Fibroblast of gingiva (primary cell): ENCODE results near the gene MRPS35.

ENCODE experiments used
- DNase-seq: peaks from one replicate; pipeline ENCODE4 v3.0.0-alpha.2; 2011; ENCODE audit warnings: low read depth

MRPS35 gene

GRCh38 chr12:27772328-27773049, 61.9 kb downstream of the MRPS35 start:
- no peak for DNase-seq

GRCh38 chr12:27777141-27777540, 66.5 kb downstream of the MRPS35 start:
- DNase-seq: no peak

DNA sequence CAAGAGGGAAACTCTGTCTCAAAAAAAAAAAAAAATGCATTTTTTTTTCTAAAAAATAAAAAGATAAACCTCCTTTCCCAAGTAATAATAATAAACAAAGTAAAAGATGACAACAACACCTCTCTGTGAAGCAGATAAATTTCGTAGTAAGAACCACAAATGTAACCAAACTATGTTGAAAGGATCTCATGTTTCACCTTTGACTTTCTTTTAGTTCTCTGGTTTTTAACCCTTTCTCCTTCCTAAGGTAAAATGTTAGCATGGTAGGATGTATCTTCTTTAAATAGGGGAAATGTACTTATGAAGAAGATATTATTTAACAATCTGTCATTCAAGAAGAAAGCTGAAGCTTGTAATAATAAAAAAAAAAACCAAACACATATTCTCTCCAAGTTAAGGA, 67.6 kb downstream of the MRPS35 start:
- DNase-seq: no peak

DNA sequence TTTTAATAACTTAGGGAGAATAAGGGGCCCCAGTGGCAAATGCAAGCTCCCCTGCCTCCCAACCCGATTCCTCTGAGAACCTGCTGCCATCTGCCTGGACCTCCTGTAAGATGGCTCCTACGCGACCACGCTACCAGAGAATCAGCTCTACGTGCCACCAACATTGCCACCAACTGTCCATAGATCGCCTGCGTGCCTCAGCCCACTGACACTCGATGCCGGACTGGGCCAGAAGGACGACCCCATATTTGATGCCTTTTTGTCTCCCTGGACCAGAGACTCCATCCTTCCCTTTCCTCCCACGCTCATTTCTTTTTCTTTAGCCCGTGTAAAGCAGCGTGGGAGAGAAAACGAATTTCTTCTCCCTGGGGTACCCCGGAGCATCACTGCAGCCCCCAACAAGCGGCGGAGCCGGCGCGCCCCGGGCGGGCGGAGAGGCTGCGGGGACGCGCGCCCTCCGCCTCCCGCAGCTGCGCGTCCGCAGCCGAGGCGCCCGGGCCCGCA, 68.8 kb downstream of the MRPS35 start:
- peak; percentile 12 for DNase-seq

GRCh38 chr12:27779920-27780611, 69.4 kb downstream of the MRPS35 start, which contains the start of the genes KLHL42 and MANSC4:
KLHL42 (plus strand) TSS chr12:27780233; CDS start chr12:27780331, 98 bp downstream.
MANSC4 (minus strand) TSS chr12:27780236; CDS start chr12:27771276, 8,960 bp downstream.
- DNase-seq: peak; percentile 74

GRCh38 chr12:27780612-27781408, 70.2 kb downstream of the MRPS35 start:
- peak; percentile 70 for DNase-seq

DNA sequence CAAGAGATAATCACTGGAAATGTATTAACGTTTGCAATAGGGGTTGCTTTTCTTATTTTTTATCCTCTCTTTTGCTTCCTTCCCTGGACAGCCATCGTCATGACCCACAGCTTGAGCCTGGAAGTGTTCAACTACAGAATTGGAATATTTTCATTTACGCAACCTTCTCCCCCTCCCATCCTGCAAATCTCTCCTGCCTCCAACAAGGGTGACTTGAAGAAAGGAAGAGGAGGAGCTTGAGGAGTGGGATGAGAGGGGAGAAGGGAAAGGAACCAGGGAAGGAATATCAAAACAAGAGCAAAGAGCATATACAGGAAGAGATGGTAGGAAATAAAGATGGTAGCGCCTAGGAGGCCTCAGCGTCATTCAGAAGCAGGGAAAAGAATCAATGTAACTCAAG, 71.0 kb downstream of the MRPS35 start:
- peak; percentile 61 for DNase-seq

- DNase-seq: no peak
Observed at GRCh38 chr12:27782481-27782880, 71.8 kb downstream of the MRPS35 start.

- DNase-seq: no peak
Observed at GRCh38 chr12:27785882-27786570, 75.4 kb downstream of the MRPS35 start.

DNA sequence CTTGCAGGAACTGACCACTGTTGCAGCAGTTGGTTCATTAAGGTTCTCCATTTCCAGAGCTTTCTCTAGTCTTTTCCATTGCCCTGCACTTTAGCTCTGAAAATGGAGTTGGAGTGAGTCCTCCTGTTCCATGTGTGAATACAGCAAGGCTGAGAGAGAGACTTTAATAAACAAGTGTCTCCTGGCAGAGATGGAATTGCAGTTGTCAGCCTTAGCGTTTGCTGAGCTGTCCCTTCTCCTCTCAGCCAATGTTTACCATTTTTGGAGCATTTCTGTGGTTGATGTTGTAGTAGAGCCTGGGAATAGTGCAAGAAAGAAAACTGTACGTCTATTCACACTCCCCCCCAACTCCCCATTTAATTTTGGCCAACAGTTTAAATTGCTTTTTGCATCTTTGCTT, 76.9 kb downstream of the MRPS35 start:
- DNase-seq: peak; percentile 14

GRCh38 chr12:27790179-27790578, 79.5 kb downstream of the MRPS35 start:
- no peak for DNase-seq

DNA sequence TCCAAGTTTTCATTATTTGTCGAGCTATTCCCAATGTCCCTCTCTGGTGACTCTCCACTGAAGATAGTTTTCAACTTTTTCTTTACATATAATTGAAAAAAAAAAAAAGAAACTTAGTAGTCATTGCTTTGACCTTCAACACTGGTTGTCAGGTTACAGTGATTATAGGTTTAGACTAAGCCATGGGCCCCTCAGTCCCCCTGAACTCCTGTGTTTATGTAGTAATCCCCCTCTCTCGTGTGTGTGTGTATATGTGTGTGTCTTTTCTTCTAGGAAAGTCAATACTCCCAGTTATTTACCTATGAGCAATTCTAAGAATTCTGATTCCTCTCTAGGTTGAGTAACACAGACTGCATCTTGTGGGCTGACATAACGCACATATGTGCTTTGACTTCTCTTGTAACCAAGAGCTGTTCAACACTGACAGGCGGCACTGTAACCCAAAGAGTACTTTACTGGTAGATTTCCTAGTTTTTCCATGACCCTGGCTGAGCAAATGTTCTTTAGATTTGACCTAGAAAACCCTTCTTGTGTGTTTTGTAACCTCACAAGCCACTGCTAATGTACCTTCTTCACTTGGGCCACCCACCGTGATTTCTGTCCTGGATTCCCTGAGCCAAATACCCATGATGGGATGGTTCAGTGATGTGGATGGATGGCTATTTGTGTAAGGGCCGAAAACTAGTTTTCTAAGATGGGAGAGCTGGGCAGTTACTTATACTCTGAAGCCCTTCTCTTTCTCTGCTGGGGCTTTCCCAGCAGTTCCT, 84.4 kb downstream of the MRPS35 start:
- no peak for DNase-seq

DNA sequence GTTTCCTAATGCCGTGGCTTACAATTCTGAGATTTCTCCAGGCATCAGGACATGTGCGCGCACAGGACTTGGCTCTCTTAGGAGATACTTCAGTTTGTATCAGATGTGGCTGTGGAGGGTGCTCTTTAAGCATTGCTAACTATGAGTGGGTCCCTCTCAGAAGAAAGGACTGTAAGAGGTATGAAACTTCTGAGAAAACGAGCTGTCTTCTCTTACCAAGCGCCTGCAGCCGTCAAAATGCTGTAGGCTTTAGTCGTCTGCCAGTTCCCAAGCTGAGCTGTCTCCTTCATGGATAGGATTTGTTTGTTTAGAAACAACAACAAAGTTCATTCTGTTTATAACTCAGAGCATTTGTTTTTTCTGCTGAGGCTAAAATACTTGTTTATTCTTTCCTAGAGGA, 85.5 kb downstream of the MRPS35 start:
- DNase-seq: no peak

DNA sequence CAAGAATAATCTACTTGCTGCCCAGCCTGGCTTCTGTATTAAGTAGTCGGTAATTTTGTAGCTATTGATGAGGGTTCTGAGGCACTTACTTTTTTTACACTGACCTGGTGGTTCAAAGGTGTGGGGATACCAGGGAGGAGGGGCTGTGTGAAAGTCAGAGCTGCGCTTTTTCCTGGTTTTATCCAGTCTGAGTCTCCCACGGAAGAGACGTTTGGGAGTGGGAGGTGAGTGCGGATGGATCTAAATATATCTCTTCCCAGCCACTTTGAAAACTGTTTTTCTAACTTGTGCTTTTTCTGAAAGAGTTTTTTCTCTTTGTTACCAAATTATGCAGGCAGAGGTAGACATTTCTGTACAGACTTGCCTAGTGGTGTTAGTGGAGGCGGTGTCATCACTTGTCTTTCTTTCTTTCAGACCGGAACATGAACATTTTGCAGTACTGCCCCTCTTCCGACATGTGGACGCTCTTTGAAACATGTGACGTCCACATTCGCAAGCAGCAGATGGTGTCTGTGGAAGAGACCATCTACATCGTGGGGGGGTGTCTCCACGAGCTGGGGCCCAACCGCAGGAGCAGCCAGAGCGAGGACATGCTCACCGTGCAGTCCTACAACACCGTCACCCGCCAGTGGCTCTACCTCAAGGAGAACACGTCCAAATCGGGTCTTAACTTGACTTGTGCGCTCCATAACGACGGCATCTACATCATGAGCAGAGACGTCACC, 86.8 kb downstream of the MRPS35 start:
- DNase-seq: no peak

- no peak for DNase-seq
Observed at GRCh38 chr12:27800819-27801218, 90.2 kb downstream of the MRPS35 start.

DNA sequence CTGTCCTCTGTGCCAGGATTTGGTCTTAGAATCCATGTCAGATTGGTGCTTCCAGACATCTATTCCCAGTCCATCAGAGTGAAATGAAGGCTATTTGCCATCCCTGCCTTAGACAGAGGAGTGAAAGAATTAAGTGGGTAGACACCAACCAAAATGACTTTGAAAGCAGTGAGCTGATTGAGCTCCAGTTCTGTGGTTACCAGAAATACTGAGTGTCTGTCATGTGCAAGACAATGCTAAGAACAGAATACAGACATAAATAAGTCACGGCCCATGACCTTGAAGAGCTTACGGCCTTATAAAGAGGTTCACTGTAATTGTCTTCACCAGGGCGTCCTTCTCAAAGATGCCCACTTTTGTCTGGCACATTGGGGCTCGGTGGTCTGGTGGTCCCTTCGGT, 91.0 kb downstream of the MRPS35 start:
- no peak for DNase-seq

DNA sequence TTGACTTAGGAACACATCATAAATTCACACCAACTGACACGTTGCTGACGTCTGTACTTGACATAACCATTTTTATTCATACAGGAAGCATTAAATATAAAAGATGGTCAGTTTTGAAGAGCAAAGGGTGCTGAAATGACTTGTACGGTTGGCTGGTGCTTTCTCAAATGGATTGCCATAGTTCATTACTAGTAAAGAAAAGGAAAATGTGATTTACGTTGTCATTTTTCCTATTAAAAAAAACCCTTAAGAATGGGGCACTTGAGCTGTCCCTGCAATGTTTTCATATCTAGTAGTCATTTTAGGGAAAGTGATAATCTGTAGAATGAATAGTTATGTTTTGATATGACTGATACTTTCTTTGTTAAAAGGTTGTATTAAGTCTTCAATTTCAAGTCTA, 91.9 kb downstream of the MRPS35 start:
- DNase-seq: no peak

DNA sequence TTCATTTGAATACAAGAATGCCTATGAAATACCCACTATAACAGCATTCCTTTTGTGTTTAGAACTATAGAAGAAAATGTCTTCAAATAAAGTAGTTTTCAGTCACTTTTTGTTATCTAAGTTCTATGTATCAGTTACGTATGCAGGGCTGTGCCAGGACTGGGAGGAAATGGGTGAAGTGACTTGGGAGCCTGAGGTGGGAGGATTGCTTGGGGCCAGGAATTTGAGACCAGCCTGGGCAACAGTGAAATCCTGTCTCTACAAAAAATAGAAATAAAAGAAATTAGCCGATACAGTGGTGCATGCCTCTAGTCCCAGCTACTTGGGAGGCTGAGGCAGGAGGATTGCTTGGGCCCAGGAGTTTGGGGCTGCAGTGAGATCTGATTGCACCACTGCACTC, 92.3 kb downstream of the MRPS35 start:
- DNase-seq: no peak

DNA sequence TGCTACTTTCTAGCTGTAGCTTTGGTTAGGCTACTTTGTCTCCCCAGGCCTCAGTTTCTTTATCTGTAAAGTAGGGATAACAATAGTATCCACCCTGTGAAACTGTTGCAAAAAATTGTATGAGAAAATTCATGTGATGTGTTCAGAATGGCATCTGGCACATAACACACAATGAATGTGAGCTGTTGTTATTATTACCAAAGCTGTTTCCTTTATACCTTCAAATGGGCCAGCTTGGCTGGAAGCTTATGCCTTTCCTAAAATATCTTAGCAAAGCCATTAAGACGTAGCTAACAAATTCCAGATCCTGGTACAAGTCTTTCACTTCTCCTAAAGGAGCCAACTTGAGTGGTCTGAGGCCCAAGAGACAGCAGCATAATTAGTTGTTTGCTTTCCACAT, 94.6 kb downstream of the MRPS35 start:
- no peak for DNase-seq
